ENCODE measurements around the gene FZD1.

Gene FZD1

GRCh38 chr7:91264046-91264923, at the start of gene FZD1:
Gene FZD1, plus strand, starts transcription at chr7:91264433. Its CDS starts 448 bp downstream, at chr7:91264881.
- peak; percentile 76 for DNase-seq (ENCODE audit: low read depth)

- DNase-seq (ENCODE audit: low read depth) = no peak
Observed at GRCh38 chr7:91226411-91226810, 37.8 kb upstream of the FZD1 start.

DNA sequence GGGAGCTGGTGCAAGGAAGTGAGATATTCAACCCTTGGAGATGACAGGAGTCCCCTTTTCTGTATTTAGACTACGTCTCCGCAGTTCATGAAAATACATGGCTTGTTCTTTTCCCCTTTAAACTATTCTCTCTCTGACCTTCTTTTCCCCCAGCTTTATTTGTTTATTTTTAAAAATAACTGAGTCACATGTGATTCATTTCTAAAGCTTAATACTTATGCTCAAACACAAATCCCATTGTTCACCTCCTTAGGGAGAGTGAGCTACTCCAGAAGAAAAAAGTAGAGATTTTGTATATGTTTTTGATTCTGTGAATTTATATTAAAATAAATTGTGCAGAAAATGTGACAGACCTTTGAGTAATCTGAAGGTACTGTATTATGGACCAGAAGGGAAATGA, 35.9 kb upstream of the FZD1 start:
- DNase-seq (ENCODE audit: low read depth) = no peak

DNA sequence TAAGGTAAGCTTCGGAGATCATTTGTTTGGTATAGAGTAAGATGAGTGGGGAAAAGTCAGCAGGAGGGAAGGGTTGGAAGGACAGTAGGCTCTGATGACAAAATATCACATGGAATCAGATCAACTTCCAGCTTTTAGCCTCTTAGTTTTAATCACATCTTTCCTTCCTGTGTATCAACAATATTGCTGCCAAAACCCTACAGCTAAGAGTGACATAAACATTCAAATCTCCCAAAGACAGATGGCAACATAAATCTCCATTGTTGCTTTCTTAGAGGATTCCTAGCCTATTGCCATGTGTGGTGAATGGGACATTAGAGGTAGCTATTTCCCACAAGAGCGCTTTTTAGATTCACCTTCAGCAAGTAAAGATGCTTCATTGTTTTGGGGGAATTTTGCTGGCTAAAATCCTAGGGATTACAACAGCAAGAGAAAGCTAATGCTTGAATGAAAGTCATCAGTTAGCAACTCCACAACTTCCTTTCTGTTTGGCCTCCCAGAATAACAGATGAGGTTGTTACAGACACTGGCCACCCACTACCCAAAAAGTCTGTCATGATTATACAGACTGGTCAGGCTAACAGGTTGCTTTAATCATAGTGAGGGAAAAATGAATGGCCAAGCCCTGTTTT, 35.2 kb upstream of the FZD1 start:
- no peak for DNase-seq (ENCODE audit: low read depth)

DNA sequence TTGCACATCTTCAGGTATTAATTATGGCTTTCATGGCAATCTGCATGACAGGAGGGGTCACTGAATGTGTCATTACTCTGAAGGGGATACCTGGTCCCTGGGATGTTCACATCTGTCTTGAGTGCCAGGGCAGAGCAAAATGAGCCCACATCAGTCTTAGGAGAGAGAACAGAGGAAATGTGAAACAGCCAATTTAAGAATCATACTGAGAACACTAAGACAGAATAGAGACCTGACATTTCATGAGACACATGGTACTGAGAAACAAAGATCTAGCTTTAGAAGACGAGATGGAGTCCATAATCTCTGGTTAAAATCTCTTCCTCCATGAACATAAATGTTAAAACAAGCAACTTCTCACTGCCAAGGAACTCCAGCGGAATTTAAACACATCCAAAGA, 34.1 kb upstream of the FZD1 start:
- DNase-seq (ENCODE audit: low read depth) = no peak

- no peak for DNase-seq (ENCODE audit: low read depth)
Observed at GRCh38 chr7:91230503-91230902, 33.7 kb upstream of the FZD1 start.

DNA sequence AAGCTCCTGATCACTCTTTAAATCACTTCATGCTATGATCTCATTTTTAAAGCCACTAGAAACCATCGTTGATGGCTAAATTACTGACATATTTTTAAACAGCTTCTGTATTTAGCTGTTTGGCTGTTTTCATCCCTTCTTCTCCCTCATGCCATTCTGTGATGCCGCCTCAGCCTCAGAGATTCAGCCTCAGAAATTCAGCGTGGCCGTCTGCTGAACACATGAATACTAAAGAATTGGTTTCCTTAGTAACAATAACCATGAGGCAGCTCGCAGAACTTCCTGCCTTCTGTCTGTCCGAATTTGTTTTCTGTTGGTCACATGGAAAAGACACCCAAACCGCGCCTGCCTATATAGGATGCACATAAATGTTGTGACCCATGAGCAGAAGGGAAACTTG, 31.0 kb upstream of the FZD1 start:
- DNase-seq (ENCODE audit: low read depth) = no peak

- DNase-seq (ENCODE audit: low read depth) = no peak
Observed at GRCh38 chr7:91235211-91235832, 28.9 kb upstream of the FZD1 start.

GRCh38 chr7:91239171-91239604, 25.0 kb upstream of the FZD1 start:
- DNase-seq (ENCODE audit: low read depth) = peak; percentile 57

DNA sequence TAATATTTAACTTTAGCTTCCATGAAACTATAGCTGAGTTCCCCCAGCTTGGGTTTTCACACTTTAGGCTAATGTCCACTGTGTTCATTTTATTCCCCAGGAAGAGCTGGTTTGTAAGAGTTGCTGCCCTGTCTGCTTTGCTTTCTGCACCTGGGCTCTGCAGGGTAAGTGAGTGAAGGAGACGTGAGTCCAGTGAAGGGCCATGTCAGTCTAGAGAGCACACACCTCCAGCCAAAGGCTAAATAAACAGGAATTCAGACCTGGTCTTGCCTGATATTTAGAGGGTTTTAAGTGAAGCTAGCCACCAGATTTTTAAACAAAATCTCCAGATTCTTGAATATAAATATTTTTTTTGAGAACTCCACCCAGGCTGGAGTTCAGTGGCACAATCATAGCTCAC, 24.5 kb upstream of the FZD1 start:
- DNase-seq (ENCODE audit: low read depth) = no peak

DNA sequence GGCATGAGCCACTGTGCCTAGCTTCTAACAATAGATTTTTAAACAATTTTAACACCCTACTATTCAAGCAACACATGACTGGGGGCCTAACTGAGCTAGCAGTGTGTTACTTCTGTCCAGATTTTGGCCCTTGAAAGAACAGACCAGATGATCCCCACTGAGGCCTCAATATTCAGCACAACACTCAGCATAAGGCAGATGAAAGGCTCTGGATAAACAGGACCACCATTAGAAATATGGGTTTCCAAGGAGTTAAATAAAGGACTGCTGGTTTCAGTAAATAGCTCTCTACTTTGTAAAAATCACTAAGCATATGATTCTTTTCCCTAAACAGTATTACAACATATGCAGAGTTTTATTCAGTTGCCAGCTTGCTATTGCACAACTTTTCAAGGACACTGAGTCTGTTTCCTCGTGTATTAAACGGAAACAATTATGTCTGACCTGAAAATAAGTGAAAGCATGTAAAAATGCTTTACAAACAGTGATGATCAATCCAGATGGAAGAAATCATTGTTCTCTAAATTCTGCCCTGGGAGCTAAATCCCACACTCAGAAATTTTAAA, 23.8 kb upstream of the FZD1 start:
- DNase-seq (ENCODE audit: low read depth) = no peak

- DNase-seq (ENCODE audit: low read depth) = no peak
Observed at GRCh38 chr7:91242097-91242844, 22.0 kb upstream of the FZD1 start.

DNA sequence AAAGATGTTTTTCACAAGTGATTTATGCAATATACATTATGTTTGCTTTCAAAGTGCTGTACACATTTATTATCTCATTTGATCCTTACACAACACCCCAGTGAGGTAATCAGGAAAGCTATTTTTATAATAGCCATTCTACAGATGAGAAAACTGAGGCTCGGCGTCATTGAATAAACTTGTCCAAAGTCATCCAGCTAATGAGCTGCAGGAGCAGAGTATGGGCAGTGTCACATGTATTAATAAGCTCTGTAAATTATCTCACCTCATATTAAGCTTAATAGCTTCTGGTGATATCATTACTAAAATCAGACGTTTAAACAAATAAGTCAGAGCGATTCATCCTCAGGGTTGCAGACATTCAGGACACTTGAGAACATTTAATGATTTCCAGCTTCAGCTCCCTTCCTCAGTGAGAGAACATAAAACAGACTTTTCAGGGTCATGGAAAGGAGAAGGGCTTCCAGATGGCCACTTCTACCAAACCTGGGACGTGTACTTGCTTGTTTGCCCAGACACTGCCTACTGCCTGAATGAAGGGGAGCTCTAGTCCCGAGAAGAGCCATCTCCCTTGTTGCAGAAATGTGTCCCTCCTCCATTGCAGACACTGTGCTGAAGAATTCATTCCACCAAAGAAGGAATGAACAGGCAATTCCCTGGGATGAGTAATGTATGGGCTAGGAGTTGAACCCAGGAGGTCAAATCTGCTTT, 20.5 kb upstream of the FZD1 start:
- no peak for DNase-seq (ENCODE audit: low read depth)

GRCh38 chr7:91247500-91247899, 16.7 kb upstream of the FZD1 start:
- DNase-seq (ENCODE audit: low read depth) = no peak

DNA sequence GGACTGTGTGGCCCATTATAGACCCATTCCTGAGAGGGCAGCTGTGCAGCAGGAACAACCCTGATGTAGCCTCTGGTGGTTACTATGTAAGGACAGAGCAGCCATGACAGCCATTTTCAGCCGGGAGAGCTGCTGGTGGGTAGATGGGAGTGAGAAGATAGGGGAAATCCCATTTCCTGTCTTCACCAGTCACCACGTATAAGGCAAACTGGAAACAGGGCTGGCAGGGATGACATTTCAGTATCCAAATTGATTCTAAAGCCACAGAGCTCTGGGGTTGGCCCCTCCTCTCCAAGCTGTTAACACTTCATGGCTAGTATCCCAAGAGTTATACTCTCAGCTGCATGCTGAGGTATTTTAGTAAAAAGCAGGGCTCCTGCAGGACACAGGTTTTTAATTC, 15.2 kb upstream of the FZD1 start:
- no peak for DNase-seq (ENCODE audit: low read depth)

DNA sequence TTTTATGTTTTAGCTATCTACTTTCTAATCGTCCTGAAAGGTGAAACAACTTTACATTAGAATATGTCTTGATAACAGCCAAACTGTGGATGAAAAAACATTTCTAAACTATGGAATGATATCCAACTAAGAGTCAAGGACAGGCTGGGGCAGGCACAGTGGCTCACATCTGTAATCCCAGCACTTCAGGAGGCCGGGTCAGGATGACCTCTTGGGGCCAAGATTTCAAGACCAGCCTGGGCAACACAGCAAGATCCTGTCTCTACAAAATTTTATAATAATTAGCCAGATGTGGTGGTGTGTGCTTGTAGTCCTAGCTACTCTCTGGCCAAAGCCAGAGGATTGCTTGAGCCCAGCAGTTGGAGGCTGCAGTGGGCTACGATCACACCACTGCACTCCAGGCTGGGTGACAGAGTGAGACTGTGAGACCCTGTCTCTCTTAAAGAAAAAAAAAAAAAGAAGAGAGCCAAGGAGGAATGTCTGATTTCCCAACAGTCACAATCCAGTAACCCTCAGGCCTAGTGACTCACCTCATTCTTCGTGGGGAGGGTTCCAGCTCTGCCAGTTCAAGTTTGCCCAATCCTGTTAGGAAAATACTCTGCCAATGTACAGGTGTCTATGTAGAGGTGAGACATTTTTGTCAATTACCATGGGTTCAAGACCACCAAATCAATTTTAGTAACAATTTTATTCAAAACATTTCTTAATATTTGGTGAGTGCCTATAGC, 14.6 kb upstream of the FZD1 start:
- DNase-seq (ENCODE audit: low read depth) = no peak

DNA sequence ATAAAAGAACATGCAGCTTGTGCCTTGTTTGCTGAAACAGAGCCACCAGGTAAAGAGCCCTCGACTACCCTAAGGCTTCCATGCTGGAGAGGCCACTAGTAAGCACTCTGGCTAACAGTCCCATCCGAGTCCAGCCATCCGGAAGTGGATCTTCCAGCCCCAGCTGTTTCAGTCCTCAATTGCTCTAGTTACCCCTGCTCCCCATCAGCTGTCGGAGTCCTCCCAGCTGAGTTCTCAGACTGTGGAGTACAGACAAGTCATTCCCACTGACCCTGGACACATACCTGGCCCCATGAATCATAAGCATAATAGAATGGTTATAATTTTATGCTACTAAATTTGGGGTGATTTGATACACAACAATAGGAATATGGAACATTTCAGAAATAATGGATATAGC, 13.5 kb upstream of the FZD1 start:
- no peak for DNase-seq (ENCODE audit: low read depth)

DNA sequence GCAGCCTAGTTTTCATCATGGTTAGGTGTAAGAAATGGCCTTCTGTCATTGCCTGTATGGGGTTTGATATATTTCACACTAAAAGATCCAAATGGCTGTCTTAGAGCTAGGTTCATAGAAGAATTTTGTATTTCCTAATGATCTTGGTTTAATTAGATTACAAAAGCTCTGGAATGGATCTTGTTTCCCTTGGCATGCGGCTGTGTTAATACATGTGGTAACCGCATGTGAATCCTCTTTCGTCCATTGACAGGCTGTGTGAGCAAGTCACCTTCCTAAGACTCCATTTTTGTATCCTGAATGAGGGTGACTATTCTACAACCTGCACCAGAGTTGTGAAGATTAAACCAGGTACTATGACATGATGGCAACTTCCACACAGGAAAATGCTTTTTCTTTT, 12.4 kb upstream of the FZD1 start:
- DNase-seq (ENCODE audit: low read depth) = no peak

DNA sequence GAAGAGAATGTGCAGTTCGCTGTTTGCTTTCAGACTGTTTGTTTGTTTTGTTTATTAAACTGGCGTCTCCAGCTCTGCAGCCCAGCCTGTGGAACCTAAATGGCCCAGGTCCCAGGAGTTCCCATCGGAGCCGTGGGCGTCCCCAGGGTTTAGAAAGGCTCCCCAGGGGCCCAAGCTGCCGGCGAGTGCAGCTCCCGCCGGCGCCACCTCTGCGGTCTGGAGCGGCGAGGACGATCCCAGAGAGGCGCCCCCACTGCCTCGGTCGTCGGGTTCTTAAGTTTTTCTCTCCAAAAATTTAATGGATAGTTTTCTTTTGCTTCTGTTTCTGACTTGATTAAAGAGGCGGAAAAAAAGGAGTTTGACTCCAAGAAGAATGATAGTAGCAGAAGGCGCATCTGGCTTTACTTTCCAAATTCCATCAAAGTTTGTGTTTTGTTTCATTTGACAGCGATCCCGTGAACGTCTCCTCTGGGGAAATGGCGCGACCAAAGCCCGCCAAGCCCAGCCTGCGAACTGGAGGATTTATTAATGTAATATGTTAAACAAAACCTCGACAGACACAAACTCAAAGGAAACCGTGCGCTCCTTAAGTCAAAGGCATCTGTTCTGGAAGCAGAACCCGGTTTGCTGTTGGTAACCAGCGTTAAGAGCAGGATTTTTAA, 718 bp upstream of the FZD1 start:
- DNase-seq (ENCODE audit: low read depth) = no peak

Data from HS-27A (cell line).